Measurements from ENCODE around the gene DYNC1H1.

- TF ChIP-seq CTCF (IDR thresholded peaks at IDR 0.05; ENCODE audit: low read depth, low read length, poor library complexity, severe bottlenecking) (no peak), EZH2phosphoT487 (IDR thresholded peaks at IDR 0.05; ENCODE audit: borderline replicate concordance, low read length) (no peak)
Observed at GRCh38 chr14:102085488-102085887, 121.1 kb downstream of the DYNC1H1 start.
